GM11168 (cell line): Measurements from ENCODE around the gene TMEM143.
"Not testable (repeated sequence)": the region's sequence is repeated elsewhere in the genome, so short reads cannot be mapped to it uniquely, and the experiment has no call there.

Source experiments
- in situ Hi-C: fragments of 300-500 bp; cut with MboI; formaldehyde crosslinking; loops from one replicate; pipeline ENCODE4 v1.12.0; 2022; ENCODE audit warnings: low sequenced_read_pairs; ENCODE audit not compliant: unreplicated experiment

The TMEM143 gene

DNA sequence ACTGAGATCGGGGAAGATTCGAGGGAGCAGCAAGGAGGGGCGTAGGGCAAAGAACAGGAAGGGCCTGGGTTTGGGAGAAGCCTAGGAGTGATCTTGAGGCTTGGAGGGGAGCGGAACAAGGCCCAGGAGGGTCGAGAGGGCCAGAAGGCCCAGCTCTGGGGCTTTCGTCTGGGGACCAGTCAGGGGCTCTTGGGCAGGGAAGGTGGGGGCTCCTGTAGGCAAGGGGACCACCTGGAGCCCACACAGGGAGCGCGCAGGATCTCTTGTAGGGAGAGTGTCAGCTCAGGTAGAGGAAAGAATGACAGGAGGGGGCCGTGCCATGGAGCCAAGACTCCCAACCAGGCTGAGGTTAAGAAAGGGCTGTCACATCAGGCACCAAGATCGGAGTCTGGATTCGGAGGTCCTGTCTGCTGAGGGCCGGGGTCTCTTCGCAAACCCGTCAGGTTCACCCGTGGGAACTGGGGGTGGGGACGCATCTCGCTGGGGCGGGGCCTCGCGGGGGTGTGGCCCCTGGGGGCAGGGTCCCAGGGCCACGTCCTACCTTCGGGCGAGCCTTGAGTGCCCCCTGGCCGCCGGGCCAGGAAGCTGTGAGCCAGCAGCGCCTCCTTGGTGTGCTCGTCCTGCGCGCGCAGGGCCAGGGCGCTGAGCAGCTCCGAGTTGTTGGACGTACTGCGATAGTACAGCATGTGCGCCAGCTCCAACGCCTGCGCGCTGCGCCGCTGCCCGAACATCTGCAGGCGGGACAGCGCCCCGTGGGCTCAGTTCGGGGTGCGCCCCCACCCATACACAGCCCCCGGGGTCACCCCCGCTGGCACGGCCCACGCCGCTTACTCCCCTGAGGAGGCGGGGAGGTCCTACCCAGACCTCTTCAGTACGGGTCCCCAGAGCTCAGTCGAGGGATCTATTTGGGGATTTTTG lies 30.0 kb downstream of the TMEM143 start:
- in situ Hi-C loops: no loop called here

DNA sequence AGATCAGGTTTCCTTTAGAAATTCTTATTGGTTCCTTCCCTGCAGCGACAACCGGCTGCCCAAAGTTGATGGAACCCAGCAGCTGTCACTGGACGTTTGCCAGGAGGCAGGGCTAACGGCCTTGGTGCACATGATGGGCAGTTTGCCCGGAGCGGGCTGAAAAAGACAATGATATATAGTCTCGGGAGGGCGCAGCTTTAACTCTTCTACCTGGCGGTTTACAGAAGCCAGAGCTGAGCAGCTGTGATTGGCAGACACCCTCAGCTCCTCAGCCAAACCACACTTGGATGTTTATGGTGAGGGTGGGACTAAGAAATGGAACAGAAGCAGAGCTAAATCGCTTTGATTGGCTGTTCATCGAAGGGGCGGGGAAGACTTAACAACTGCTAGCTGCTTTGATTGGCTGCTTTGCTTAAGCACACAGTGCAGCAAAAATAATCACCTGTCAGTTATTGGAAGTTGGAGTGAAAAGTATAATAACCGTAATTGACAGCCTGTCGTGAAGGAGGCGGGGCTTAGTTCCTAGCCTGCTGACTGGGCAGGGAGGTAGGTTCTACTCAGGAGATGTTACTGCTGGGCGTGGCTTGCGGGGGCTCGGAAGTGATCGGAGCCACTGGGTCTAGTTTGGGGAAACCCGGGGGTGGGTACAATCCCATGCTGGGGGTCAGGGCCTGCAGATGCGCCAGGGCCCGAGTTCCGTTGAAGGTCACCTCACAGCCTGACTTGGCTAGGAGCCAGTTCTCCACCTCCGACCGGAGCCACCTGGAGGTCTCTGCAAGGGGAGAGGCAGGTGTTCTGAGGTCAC lies 30.9 kb downstream of the TMEM143 start:
- in situ Hi-C loops: no loop called here

DNA sequence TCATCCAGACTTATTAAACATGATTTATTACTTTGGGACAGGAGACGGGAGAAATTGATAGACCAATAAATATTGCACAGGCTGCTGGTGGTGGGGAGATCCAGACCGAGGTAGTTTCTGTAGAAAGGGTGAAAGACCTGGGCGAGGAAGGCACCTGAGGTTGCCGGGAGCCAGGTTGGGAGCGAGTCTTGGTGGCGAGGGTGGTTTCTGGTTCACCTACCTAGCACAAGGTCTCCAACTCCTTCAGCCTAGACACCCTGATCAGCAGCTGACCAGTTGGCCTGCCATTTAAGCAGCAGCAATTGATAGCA lies 31.4 kb downstream of the TMEM143 start:
- in situ Hi-C loops: no loop called here

DNA sequence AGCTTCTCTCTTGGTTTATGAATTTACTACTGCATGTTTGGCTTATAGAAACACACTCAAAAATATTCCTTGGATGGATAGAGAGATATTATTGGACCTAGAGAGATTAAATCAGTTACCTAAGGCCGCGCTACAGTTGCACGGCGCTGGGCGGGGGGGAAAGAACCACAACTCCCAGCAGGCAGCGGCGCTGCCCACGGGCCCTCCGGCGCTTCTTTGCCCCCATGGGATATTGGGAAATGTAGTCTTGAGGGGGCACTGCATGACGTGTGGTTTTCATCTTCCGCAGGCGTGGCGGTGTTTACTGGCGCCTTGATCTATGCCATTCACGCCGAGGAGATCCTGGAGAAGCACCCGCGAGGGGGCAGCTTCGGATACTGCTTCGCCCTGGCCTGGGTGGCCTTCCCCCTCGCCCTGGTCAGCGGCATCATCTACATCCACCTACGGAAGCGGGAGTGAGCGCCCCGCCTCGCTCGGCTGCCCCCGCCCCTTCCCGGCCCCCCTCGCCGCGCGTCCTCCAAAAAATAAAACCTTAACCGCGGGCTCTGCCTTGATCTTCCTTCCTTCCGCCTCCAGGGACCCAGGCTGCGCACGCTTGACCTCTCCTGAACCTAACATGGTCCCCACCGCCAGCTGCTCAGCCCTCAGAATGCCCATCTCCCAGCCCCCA lies 33.6 kb downstream of the TMEM143 start:
- in situ Hi-C loops: no loop called here

DNA sequence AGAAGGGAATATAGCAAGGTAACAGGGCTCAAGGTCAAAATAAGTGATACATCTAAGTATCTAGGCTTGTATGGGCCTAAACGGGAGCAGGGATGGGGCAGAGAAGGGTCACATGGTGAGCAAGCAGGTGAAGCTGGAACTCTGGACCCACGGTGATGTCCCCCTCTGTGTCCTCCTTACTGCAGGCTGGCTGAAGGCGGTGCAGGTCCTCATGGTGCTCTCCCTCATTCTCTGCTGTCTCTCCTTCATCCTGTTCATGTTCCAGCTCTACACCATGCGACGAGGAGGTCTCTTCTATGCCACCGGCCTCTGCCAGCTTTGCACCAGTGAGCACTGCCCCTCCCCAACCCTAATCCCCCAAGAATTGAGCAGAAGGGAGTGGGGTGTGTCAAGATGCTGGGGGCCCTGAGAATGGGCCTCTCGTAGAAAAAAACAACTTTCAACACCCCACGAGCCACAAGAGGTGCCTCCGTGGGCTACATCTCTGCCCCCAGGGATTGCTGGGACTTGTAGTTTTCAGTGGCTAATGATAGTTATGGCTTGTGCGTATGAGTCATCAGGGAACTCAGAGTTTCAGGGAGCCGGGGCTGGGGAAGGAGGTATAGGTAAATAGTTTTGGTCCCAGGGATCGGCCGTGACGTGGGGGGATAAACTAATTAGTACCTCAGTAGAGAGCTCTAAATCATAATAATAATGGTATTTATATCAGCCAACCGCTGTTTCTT lies 34.4 kb downstream of the TMEM143 start:
- in situ Hi-C loops: no loop called here

DNA sequence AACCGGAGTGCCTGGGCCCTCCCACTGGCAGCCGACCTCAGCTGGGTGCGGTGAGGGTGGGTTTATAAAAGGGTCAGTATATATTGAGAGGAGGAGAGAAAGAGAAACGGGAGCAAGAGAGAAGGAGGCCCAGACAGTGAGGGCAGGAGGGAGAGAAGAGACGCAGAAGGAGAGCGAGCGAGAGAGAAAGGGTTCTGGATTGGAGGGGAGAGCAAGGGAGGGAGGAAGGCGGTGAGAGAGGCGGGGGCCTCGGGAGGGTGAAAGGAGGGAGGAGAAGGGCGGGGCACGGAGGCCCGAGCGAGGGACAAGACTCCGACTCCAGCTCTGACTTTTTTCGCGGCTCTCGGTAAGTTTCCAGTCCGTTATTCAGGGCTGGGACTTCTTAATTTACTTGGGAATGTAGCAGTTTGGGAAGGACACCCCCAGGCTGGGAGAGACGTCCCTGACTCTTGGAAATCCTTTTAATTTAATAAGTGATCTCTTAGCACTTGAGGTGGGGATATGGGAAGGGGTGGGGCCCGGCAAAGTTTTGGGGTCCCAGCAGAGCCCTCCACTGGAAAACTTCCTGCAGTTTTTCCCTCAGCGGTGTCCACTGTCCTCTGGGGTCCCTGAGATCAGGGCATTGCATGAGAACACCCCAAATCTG lies 38.4 kb downstream of the TMEM143 start, which contains the start of gene EMP3:
Gene EMP3 (plus strand): TSS at position 288 of the 646 bp plus-strand sequence. CDS start 1,293 bp downstream, outside the sequence.
- in situ Hi-C loops: no loop called here

DNA sequence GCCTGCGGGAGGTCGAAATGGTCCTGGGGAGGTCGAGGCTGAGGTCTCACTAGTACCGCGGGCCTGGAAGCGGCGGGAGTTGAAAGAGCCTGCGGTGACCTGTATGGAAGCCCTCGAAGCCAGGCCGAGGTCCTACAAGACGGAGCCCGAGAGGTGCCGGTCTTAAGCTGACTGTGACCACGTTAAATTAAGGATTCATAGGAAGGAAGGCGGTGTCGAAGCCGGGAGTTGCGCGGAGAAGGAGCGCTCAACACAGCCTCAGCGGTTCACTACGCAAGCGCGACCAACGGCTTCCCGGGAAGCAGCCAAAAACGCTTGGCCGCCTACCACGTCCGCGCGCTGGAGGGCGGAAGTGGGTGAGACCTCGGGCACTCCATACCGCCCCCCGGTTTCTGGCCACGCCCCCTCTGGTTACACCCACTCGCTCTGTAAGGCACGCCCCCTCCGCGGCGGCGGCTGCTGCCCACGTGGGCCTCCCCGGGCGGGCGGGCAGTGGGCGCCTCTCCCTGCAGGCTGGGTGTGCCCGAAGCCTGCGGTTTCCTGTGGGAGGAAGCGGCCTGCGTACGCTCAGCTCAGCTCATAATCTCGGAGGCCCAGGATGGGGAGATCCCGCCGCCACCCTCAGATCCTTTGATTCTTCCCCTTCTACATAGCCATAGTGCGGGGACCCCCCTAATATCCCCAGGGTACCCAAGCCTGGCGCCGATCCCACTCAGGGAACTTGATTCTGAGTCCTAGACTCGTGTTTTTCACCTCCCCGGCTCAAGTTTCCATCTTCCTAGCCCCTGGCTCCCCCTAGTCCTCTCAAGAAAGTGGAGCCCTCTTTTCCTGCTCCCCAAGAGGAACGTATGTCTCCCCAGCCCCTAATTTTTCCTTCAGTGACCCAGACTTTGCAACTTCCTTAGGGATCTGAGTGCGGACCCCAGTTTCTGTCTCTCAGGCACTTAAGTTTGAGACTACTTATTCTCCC lies 41.8 kb downstream of the TMEM143 start:
- in situ Hi-C loops: no loop called here

DNA sequence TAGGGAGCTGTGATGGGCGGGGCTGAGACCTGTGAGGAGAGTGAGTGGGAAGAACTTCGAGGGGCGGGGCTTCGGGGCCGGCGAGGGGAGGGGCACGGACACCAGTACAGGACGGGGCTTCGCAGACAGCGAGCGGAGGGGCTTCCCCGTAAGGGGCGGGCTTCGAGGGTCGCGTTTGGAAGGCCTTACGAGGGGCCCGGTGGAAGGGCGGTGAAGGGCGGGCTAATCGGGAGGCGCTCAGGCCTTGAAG lies 42.4 kb downstream of the TMEM143 start:
- in situ Hi-C loops: no loop called here

DNA sequence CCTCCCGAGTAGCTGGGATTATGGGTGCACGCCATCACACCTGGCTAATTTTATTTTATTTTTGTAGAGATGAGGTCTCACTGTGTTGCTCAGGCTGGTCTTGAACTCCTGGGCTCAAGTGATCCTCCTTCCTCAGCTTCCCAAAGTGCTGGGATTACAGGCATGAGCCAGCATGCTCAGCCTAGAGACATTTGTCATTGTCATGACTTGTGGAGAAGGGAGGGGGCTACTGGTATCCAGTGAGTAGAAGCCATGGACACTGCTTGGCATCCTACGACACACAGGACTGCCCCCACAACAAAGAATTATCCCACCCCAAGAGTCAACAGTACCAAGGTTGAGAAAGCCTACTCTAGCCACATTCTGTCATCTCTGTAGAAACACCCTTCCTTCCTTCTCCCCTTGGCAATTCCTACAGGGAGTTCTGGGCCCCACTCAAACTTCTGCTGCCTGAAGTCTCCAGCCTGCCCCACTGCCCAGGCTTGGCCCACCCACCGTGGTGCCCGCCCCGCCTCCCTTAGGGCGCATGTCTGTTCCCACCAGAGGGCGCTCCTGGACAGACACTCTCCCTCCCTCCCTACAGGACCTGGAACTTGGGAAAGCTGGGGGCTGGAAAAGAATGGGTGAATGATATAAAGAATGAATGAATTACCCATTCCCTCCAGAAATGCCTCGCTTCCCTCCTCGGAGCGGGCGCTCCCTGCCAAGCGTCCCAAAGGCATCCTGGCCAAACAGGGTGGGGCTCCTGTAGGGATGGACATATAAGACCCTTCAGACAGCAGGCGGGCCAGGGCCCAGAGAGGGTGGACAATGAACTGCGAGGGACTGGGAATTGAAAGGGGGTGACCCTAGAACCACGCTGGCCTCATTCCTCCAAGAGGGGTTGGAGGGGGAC lies 43.8 kb downstream of the TMEM143 start:
- in situ Hi-C loops: no loop called here

DNA sequence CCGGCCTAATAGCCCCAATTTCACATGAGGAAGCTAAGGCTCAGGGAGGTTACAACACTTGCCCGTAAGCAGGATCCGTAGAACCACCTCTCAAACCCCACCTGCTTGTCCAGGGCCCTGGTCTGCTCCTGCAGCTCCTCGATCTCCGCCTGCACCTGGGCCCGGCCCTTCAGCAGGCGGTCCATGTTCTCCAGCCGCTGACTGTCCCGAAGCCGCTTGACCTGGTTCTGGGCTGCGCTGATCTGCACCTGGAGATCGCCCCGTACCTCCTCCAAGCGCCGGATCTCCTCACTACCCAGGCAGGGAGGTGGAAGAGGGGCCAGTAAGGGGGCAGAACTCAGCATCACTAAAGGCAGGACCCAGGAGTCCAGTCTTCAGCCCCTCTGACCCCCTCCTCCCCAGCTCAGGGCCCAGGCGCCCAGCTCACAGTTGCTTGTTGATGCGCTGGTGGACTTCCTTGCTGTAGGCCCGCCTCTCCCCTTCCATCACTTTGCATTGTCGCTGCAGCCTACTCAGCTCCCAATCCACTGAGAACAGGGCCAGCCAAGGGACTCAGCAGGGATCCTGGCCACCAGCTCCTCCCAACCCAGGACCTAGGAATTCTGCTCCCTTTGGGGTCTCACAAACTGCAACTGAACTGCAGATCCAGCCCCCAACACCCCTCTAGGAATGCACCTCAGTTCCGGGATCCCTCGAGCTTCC lies 45.3 kb downstream of the TMEM143 start:
- in situ Hi-C loops: no loop called here

DNA sequence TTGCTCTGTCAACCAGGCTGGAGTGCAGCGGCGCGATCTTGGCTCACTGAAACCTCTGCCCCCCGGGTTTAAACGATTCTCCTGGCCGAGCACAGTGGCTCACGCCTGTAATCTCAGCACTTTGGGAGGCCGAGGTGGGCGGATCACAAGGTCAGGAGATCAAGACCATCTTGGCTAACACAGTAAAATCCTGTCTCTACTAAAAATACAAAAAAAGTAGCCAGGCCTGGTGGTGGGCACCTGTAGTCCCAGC lies 46.1 kb downstream of the TMEM143 start:
- in situ Hi-C loops: not testable (repeated sequence)

DNA sequence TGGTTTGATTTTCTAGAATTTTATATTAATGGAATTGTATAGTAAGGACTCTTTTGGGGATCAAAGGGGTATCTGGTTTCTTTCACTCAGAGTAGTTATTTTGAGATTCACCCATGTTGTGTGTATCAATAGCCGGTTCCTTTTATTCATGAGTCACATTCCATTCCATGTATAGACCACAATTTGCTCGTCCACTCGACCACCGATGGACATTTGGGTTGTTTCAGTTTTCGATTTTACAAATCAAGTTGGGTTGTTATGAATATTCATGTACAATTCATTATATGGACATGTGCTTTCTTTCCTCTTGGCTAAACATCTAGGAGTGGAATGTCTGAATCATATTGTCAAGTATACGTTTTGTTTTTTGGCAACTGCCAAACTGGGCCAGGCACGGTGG lies 48.0 kb downstream of the TMEM143 start:
- in situ Hi-C loops: no loop called here

DNA sequence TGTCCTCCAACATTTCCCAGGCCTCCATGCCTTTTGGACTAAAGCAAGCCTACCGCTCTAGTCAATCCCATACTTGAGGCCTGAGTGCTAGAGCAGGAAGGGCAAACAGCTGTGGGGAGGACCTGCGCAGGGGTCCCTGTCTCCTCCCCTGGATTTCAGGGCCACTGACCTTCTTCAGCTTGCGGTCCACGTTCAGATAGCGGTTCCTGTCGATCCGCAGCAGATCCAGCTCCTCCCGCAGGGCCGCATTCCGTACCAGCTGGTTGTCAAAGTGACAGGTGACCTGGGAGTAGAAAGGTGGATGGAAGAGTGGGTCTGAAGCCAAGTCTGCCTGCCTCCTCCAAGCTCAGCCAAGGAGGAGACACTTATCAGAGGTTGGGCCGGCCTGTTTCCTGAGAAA lies 52.4 kb downstream of the TMEM143 start:
- in situ Hi-C loops: no loop called here

DNA sequence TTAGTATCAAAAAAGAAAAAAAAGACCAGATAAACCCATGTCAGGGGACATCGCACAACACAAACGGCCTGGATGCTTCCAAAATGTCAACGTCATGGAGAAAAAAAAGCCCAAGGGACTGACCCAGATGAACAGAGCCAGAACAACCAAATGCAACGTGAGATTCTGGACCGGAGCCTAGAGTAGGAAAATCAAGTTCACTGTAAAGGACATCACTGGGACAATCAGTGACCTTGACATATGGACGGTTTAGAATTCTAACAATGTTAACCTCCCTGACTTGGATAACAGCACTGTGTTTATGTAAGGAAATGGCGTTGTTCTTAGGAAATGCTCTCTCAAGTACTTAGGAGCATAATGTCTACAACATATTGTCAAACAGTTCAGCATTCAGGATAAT lies 53.5 kb downstream of the TMEM143 start:
- in situ Hi-C loops: no loop called here

DNA sequence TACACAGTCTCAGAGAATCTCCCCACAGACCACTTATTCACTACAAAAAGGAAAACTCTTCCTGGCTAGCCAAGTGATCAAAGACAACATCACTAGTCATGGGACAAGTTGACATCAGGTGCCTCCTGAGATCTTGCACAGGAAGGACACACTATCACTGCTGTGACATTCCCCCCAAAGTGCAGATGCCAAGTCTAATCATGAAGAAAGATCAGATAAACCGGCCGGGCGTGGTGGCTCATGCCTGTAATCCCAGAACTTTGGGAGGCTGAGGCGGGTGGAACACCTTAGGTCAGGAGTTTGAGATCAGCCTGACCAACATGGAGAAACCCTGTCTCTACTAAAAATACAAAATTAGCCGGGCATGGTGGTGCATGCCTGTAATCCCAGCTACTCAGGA lies 54.0 kb downstream of the TMEM143 start:
- in situ Hi-C loops: not testable (repeated sequence)

DNA sequence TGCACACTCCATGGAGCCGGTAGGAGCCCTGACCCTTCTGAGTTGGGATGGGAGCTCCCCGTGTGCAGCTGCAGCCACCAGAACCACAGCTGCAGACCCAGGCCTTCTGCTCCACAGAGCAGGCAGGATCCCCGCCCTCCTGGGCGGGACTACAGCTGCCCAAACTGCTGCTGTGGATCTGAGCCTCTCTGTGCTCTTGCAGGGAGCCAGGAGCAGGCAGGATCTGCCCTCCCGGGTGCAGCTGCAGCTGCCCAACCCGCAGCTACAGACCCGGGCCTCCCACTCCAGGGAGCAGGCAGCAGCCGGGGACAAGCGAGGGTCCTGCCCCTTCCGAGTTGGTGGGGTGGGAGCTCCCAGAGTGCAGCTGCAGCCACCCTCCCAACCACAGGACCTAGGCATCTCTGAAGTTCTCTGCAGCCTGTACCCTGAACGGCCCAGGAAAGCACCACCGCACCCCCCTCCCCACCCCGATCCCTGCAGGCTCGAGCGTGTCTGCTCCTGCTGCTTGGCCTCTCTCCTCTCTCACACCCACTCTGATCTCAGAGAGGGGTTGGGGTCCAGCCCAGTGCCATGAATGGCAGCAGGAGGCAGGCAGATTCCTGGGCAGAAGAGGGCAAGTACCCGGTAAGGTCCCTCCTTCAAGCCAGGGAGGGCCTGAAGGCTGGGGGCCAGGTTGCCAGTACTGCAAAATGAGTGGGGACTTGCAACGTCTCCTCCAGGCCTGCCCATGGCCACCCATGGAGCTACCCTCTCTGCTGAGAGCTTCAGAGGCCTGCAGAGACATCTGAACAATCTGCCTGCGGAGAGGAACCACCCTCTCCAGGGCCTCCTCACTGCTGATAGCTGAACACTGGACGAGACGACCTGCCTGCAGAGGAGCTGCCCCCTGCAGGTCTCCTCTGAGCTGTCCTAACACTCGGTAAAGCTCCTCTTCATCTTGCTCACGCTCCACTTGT lies 54.8 kb downstream of the TMEM143 start:
- in situ Hi-C loops: no loop called here

DNA sequence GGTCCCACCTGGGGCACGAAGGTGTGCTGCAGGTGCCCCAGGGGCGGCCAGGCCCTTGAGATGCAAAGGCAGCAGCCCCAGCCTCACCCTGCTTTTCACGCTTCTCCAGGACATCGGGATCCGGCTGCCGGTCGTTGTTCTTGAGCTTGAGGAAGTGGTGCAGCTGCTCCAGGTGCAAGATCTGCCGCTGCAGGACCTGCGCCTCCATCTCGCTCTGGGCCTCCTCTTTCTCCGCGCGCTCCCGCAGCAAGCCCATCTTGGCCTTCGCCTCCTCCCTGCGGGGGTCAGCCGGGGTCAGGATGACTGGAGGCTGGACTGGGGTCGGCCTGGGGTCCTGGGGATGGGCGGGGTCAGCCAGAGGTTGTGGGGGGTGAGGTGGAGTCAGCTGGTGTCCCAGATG lies 59.9 kb downstream of the TMEM143 start:
- in situ Hi-C loops: no loop called here
